GM21529 (cell line): Measurements from ENCODE around the gene BID.
A peak's percentile ranks its signal among the peaks of the same experiment; 100 is the strongest.

Experiments
- ATAC-seq: cut with Tn5 transposase; IDR thresholded peaks from one replicate; pipeline ENCODE4 v1.9.1; 2021; ENCODE audit not compliant: unreplicated experiment

BID gene

GRCh38 chr22:17774206-17774925 lies at the start of gene BID:
Gene BID (minus strand): TSS chr22:17774469. CDS start chr22:17750116, 24,353 bp downstream.
- peak; percentile 21 for ATAC-seq

DNA sequence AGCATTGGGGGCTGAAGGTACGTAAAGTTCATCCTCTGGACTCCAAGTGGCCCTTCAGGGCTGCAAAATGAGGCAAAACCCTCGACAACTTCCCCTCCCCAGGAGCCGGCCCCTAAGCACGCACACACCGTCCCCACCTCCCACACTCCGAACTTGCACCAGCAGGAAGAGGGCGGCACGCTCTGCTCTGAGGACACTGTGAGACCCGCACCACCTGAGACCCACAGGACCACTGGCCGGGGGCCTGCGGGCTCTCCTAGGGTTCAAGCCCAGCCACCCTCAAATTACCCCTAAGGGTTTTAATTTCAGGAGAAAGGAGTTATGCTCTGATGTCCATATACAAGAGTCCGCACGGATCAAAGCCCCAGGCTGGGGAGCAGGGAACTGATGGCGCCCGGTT lies 49.7 kb upstream of the BID start:
- ATAC-seq: no peak

DNA sequence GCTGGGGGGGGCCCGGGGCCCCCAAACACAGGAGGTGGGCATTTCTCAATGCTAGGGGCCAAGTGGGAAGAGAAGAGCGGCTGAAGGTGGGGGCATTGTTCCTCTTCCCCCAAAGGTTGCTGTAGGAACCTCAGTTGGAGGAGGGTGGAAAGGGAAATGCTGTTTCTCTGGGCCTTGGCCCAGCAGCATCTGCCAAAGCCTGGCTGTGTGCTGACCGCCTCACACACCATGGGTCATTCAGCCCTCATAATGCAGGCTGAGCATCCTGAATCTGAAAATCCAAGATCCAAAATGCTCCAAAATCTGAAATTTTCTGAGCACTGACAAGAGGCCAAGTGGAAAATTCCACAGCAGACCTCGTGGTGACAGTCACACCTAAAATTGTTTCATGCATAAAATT lies 49.0 kb upstream of the BID start:
- no peak for ATAC-seq

- ATAC-seq: no peak
Observed at GRCh38 chr22:17822087-17822486, 47.8 kb upstream of the BID start.

GRCh38 chr22:17820879-17821439 lies 46.7 kb upstream of the BID start:
- ATAC-seq: no peak

GRCh38 chr22:17818649-17819048 lies 44.4 kb upstream of the BID start:
- no peak for ATAC-seq

DNA sequence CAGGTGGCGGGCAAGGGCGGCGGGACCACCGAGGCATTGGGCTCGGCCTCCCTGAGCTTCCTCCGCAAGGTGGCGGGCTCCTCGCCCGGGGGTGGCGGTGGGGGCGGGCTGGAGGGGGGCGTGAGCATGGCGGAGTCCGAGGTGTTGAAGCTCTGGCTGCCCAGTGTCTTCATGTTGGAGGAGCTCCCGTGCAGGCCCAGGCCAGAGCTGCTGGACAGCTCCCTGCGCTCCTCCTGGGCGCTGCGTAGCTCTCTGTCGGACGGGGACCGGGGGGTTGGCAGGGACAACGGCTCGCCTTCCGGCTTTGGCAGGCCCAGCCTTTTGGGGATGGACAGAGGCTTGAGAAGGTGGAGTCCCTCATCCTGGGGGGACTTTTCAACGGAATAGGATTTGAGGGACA lies 43.9 kb upstream of the BID start:
- ATAC-seq: no peak

- ATAC-seq: no peak
Observed at GRCh38 chr22:17817511-17818065, 43.3 kb upstream of the BID start.

- no peak for ATAC-seq
Observed at GRCh38 chr22:17817079-17817478, 42.8 kb upstream of the BID start.

DNA sequence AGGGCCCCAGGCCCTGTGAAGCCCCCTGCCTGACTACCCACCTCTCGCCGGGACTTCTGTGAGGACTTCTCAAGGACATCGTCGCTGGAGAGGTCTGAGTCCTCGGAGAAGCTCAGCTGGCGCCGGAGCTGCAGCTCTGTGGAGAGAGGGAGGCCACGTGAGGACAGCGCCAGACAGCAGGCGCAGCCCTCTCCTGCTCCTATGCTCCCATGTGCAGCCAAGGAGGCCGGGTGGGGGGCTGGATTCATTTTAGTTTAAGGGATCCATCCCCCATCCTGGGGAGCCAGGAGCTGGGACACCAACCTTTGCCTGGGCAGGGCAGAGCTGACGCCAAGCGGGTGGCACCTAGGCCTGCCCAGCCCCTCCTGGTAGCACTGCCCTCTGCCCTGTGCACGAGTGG lies 42.4 kb upstream of the BID start:
- no peak for ATAC-seq

- ATAC-seq: no peak
Observed at GRCh38 chr22:17815703-17816254, 41.5 kb upstream of the BID start.

- no peak for ATAC-seq
Observed at GRCh38 chr22:17814830-17815229, 40.6 kb upstream of the BID start.

DNA sequence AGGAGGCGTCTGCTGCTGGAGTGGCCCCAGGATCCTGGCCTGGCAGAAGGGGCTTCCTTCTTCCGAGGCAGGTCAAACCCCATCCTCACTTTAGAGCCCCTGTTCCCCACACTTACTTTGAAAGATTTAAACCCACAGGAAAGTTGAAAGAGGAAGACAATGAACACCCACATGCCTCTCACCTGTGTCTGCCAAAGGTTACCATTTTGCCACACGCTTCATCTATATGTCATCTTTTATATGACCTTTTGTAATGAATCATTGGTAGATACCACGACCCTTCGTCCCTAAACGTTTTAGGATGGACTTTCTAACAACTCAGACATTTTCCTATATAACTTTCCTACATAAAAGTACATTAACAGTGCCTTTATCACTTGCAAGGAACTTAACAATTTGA lies 39.8 kb upstream of the BID start:
- no peak for ATAC-seq

DNA sequence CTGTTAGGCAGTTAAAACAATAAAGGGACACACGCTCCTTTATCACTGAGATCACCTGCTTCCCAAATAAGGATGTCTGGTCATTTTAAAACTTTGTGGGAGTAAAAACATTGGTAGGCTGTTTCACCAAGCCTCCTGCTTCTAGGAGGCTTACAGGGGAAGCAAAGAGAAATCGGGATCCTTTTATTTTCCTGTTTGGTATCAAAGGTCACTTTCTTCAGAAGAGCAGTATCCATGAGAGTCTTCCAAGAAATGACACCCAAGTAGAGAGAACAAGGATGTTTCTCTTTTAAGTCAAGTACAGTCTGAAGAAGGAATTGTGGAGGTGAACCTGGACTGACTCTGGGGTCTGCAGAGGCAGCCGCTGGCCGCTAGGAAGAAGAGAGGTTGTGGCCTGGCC lies 36.9 kb upstream of the BID start:
- no peak for ATAC-seq

DNA sequence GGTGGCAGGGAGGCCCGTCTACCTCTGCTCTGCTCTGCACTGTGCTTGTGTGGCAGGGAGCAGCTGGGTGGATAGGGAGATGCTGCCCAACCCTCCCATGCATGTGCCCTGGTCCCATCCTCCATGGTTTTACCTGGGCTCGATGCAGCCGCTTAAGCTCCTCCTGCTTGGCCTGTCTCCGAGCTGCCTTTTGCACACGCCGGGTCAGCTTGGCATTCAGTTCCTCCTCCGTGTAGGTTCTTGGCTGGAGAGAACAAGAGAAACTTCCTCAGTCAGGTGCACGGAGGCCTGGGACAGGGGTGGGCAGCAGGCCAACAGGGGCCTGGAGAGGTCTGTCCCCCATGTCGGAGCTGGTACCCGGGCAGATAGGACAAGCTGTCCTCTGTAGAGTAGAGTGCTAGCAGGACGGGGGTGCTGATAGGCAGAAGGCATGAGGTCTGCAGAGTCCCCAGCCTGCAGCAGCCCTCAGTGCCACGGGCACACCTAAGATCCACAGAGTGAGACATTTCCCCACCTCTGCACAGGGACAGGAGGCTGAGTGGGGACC lies 36.4 kb upstream of the BID start:
- ATAC-seq: no peak

GRCh38 chr22:17808693-17809403 lies 34.6 kb upstream of the BID start:
- ATAC-seq: no peak

GRCh38 chr22:17807578-17808410 lies 33.5 kb upstream of the BID start:
- ATAC-seq: no peak

DNA sequence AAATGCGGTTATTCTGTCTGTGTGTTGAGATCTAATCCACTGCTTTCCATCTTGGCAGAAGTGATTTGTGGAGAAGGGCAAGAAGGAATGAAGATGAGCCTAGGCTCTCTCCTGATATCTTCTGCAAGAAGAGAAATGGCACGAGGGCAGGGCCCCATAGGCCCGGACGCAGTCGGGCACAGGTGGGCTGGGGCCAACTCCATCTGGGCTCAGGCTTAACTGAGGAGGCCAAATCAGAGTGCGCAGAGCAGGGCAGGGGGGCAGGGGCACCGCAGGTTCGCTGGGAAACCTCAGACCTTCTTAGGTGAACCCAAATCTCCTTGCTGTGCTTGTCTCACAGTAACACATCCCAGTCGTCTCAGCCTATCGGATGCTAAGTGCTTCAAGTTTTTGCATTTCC lies 32.8 kb upstream of the BID start:
- no peak for ATAC-seq

GRCh38 chr22:17806437-17806836 lies 32.2 kb upstream of the BID start:
- ATAC-seq: no peak

DNA sequence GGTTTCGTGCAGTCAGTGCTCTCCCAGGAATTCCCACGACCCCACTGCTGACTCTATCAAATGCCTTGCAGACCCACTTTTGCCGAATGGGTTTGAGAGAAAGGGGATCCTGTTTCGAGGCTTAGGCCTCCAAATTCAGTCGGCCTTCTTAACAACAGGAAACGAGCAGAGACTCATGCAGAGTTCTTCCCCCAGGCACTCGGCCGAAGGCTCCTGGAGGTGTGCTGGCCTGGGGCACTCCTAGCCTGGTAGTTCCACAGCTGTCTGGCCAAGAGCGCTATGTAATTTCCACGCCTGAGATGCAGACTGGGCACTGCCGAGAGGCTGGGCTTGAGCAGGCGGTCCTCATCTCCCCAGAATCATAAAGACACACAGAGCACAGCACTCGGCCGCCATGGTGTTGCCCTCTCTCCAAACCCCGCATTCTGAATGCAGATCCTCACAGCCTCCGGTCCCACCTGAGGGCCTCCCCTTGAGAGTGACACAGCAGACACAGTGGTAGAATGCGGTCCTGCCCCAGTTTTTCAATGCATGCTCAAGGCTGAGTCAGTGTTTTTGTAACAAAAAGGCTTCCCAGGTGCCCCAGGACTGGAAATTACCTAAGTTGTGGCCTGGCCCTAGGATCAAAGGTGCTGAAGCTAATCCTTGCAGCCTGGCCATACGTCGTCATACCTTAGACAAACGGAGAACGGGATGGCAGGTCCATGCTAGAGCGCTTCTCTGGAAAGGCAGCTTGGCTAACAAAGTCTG lies 30.2 kb upstream of the BID start:
- ATAC-seq: no peak
